ENCODE measurements around the gene RAB3IP. TPM values are rescaled to one million over a fixed set of nuclear protein-coding genes. Genes with fewer than 3 reads are reported as not detected.

The RAB3IP gene
- total and polyA plus RNA-seq, 2 of the 4 experiments (the other 2 are of a cell fraction) = 1.5 to 2.7 TPM

DNA sequence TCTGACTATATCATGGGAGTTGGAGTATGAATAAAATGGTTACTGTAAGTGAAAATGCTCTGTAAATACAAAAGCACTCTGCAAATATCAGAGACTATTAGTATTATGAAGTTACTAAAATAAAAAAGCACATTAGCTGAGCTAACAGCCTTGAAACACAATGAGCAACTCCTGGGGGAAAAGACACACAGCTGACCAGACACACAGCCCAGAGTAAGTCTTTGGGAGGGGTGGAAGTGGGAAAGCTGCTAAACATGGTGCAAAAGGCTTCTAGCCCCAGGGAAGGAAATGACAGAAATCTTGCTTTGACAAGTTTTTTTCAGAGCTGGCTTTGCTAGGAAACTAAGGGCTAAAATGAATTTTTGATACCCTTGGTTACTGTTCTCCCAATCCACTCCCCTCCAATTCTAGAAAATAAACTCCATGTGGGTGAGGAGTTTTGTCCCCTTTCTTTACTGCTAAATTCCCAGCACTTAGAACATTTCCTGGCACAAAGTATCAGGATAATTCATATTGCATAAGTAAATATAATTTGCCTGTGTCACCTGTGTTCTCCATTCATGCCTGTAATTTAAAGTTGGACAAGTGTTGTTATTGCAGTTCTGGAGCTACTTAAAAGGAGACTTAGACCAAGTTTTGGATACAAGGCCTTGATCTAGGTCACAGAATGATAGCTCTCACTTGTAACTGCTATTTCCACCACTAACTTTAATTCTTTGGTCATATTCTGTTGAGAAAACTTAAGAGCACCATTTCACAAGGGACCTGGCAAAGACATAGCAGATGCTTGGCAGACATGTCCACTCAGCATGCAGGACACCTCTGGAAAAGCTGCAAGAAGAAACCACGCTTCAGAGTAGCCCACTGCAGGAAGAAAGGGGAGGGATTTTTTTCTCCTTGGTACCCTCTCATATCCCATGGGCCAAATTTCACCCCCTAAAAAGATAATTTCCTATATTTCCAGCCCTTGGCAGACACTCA, 19.0 kb upstream of the RAB3IP start (continued):
- TF ChIP-seq RFX5 (IDR thresholded peaks at IDR 0.05; ENCODE audit: low read depth, low read length) = no peak
- no peak for TF ChIP-seq CEBPB (IDR thresholded peaks at IDR 0.05; ENCODE audit: low read depth, low read length)

DNA sequence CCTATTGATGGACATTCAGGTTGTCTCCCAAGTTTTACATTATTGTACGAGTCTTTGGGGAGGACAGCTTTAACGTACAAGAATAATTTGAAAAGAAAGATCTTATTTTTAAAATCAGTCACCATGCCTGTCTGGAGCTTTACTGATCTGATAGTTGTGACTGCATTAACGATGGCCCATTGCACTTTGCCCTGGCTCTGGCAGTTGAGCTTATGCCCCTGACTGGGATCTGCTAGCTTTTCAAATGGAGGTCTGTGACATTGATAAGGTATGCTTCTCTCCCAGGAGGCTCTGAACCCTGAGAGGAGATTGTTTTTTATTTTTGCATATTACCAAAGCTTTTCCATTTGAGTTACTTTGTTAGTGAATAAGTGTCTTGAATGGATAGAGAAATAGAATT, 17.9 kb upstream of the RAB3IP start:
- peaks cover 11% of the 10 kb centered on the region for H3K27me3 ChIP-seq (ENCODE audit: control insufficient read depth, insufficient read depth, low read length)
- no peaks in the 10 kb centered on the region for H3K9me3 ChIP-seq (ENCODE audit: control insufficient read depth, insufficient read depth, low read length)
- POLR2A ChIA-PET (ENCODE audit: unreplicated experiment) = no interaction called here
- no peak overlapping the region for H3K4me3 ChIP-seq (ENCODE audit: insufficient read depth, low read depth, low read length)
- no peak overlapping the region for H2BK15ac ChIP-seq (ENCODE audit: low read depth, low read length)
- no peak for TF ChIP-seq CEBPB (IDR thresholded peaks at IDR 0.05; ENCODE audit: low read depth, low read length)
- TF ChIP-seq RFX5 (IDR thresholded peaks at IDR 0.05; ENCODE audit: low read depth, low read length) = no peak
- no peak for TF ChIP-seq MXI1 (IDR thresholded peaks at IDR 0.05; ENCODE audit: borderline replicate concordance, low read depth, low read length)
- no peak for TF ChIP-seq BHLHE40 (IDR thresholded peaks at IDR 0.05; ENCODE audit: low read depth, low read length)
- no peak for TF ChIP-seq FOS (IDR thresholded peaks at IDR 0.05; ENCODE audit: low read depth, low read length)
- TF ChIP-seq RAD21 (IDR thresholded peaks at IDR 0.05; ENCODE audit: low read length) = no peak
- TF ChIP-seq, protein P1, sequence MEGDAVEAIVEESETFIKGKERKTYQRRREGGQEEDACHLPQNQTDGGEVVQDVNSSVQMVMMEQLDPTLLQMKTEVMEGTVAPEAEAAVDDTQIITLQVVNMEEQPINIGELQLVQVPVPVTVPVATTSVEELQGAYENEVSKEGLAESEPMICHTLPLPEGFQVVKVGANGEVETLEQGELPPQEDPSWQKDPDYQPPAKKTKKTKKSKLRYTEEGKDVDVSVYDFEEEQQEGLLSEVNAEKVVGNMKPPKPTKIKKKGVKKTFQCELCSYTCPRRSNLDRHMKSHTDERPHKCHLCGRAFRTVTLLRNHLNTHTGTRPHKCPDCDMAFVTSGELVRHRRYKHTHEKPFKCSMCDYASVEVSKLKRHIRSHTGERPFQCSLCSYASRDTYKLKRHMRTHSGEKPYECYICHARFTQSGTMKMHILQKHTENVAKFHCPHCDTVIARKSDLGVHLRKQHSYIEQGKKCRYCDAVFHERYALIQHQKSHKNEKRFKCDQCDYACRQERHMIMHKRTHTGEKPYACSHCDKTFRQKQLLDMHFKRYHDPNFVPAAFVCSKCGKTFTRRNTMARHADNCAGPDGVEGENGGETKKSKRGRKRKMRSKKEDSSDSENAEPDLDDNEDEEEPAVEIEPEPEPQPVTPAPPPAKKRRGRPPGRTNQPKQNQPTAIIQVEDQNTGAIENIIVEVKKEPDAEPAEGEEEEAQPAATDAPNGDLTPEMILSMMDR (conservative IDR thresholded peaks at IDR 0.05; ENCODE audit: low read depth, low read length) = no peak
- no peak for TF ChIP-seq NFE2L2 (IDR thresholded peaks at IDR 0.05; ENCODE audit: low read depth, low read length)
- no peak for TF ChIP-seq CHD1 (IDR thresholded peaks at IDR 0.05; ENCODE audit: low read depth, low read length)
- no peak for TF ChIP-seq POLR2A (IDR thresholded peaks at IDR 0.05; ENCODE audit: low read depth, low read length)
- no peak for TF ChIP-seq SMC3 (IDR thresholded peaks at IDR 0.05; ENCODE audit: low read depth, low read length)
- TF ChIP-seq MAFK (IDR thresholded peaks at IDR 0.05; ENCODE audit: low read depth, low read length) = no peak
- ATAC-seq (ENCODE audit: low read depth) = no peak
- no CpG with 5 or more reads among the region's 3 CpGs for WGBS, 2 experiments (ENCODE audit: extremely low coverage in 2 of 2, insufficient read length in 1 of 2)
- dilution Hi-C loops (cut with HindIII; ENCODE audit: low sequenced_read_pairs, unreplicated experiment) = no loop called here
- no peaks in the 10 kb centered on the region for H3K36me3 ChIP-seq (ENCODE audit: control insufficient read depth, insufficient read depth, low read length)
- CTCF ChIA-PET = interaction anchor here (1.0 kb wide), 1 partner anchor 10 kb away, joined by 3 read pairs; no protein-coding TSS in a partner anchor
- H3K4me1 ChIP-seq (ENCODE audit: control insufficient read depth, insufficient read depth, low read length) = no peaks in the 10 kb centered on the region
- intact Hi-C loops (cut with micrococcal nuclease) = no loop called here
- no peak overlapping the region for H2BK5ac ChIP-seq (ENCODE audit: low read depth, low read length, poor library complexity, severe bottlenecking)
- H3K79me1 ChIP-seq (ENCODE audit: low read depth in 1 of 2, low read length in 2 of 2) = no peaks in the 10 kb centered on the region
- H2AK9ac ChIP-seq (replicated peaks; ENCODE audit: low read depth, low read length, poor library complexity) = no peak overlapping the region
- H4K5ac ChIP-seq (ENCODE audit: low read depth, low read length) = no peak overlapping the region
- H3K9me1 ChIP-seq (ENCODE audit: insufficient read depth, low read length) = no peaks in the 10 kb centered on the region
- in situ Hi-C loops (cut with MboI; ENCODE audit: low sequenced_read_pairs) = no loop called here
- H2AK5ac ChIP-seq (ENCODE audit: low read depth, low read length) = no peak overlapping the region
- H2AFZ ChIP-seq (replicated peaks; ENCODE audit: low read length, poor library complexity) = no peak overlapping the region
- no TSS peak for BruUV-seq (replicated peaks)
- H3K4me2 ChIP-seq (ENCODE audit: low read depth, low read length) = no peak overlapping the region
- no peak overlapping the region for H3K4ac ChIP-seq (ENCODE audit: low read depth, low read length)
- H4K8ac ChIP-seq (ENCODE audit: low read depth in 2 of 2, low read length in 2 of 2) = no peak overlapping the region
- no peak overlapping the region for H2BK20ac ChIP-seq (ENCODE audit: low read depth, low read length)
- no peak overlapping the region for H3K18ac ChIP-seq (ENCODE audit: low read depth, low read length)
- H3K27ac ChIP-seq (ENCODE audit: insufficient read depth, low read length) = no peak overlapping the region
- no peak for DNase-seq
- H4K91ac ChIP-seq (ENCODE audit: insufficient read depth, low read depth, low read length) = no peak overlapping the region
- H3K56ac ChIP-seq (ENCODE audit: extremely low read depth, insufficient read depth, low read length) = no peak overlapping the region
- H3K23ac ChIP-seq (ENCODE audit: low read depth, low read length) = no peak overlapping the region
- H3K14ac ChIP-seq (replicated peaks; ENCODE audit: low read depth, low read length) = no peak overlapping the region
- no peak overlapping the region for H3K9ac ChIP-seq (ENCODE audit: low read depth, low read length)
- H2BK120ac ChIP-seq (ENCODE audit: low read depth, low read length) = no peak overlapping the region
- no peaks in the 10 kb centered on the region for H4K20me1 ChIP-seq (ENCODE audit: insufficient read depth, low read length)
